GM19452 (cell line): ENCODE data around the gene TMEM129.

Experiments
- ATAC-seq: cut with Tn5 transposase; IDR thresholded peaks from one replicate; pipeline ENCODE4 v1.9.1; 2021; ENCODE audit not compliant: unreplicated experiment

Gene TMEM129

GRCh38 chr4:1721666-1722550 lies 785 bp upstream of the TMEM129 start:
- ATAC-seq: no peak

GRCh38 chr4:1720163-1720983 lies 750 bp downstream of the TMEM129 start:
- ATAC-seq: peak; percentile 4

- no peak for ATAC-seq
Observed at GRCh38 chr4:1718095-1718850, 2.9 kb downstream of the TMEM129 start.

DNA sequence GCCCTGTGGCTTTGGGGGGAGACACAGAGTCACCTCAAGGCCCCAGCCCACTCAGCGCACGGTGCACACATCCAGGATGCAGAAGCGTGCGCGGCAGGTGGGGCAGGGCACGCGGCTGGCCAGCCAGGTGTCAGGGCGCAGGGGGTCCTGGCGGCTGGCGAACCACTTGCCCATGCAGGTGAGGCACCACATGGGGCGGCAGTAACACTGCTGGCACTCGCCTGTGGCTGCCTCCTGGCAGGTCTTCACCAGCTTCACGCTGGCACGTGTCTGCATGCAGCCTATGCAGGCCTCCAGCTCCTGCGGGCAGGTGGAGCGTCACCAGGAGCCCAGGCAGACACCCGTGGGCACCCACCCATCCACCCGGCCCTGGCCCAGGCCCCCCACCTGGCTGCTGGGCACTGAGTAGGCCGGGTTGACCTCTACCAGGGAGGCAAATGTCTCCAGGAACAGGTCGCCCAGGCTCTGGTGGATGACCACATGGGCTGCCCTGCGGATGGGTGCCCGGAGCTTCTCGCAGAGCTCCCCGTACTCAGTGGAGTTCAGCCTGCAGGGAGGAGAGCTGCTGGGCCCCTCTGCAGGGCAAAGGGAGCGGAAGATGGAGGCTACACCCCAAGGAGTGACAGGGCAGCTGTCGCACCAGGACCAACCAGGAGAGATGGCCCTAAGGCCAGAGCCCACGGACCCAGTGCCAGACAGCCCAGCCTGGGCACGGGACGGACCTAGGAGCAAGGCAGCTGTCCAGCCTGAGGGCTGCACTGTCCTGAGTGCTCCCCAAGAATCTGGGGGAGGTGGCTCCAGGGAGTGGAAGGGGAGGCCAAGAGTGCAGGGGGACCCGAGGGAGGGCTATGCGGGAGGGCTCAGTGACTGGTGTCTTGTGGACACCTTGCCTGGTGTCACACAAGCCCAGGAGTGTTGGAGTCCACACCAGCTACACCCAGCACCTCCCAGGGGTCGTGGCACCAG lies 3.7 kb downstream of the TMEM129 start:
- ATAC-seq: no peak

DNA sequence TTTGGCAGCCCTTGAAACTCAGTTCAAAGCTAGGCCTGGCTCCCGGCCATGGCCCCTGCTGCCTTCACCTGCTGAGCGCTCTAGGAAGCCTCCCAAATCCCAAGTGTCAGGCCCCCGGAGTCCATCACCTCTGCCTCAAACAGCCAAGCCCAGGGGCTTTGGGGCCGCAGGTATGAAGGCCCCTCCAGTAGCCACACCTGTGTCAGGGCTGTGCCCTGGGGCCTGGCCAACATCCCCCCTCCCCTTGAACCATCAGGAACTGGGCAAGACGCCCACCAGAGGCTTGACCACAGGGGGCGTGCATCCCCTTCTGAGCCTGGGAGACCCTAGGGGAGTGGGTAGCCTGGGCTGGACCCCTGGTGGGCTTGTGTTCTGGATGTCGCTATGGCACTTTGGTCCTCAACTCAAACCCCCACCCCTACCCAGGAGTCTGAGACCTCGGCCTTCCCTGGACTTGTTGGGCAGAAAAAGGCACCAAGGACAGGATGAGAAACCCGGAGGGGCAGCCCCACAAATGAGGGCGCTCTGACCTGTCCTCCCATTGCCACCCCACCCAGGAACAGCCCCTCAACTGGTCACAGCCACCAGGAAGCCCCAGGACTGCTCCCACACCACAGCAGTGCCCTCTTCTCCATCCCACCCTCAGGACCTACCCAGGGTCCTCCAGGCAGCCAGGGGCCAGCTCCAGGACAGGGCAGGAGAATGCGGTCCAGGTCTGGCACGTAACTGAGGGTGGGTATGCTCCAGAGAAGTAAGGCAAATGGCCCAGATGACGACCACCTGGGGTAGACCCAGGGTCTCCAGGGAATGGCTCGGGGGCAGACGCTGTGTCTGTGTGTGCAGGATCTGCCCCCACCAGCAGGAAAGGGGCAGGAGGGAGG lies 4.8 kb downstream of the TMEM129 start:
- no peak for ATAC-seq

DNA sequence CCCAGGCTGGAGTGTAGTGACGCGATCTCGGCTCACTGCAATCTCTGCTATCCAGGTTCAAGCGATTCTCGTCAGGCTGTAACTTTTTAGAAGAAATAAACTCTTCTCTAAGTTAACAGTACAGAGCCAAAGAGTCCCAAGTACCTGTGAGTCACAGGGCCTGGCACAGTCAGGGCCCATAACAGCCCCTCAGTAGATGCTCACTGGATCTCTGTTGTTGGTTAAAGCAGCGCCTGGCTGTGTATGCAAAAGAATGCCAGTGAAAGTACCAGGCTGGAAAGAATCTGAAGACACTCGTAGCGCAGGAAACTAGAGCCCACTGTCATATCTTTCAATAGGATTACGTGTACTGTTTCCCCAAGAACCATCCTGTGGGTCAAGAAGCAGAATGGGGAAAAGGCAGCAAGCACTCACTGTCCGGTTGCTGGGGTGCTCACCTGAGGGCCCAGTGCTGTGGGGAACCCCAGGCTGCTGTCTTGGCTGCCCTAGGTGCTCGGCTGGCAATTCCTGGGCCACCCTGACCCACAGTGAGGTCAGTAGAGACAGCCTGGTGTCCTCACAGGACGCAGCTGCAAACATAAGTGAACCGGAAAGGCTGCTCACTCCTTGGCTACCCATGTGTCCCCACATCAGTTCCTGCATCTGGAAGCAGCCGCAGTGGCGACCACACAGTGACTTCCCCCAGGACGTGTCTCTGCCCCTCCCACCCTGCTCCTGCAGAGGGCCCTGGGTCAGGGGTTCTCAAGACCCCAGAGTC lies 5.9 kb downstream of the TMEM129 start:
- ATAC-seq: no peak

- no peak for ATAC-seq
Observed at GRCh38 chr4:1714303-1715001, 6.7 kb downstream of the TMEM129 start.

- no peak for ATAC-seq
Observed at GRCh38 chr4:1713003-1713851, 7.9 kb downstream of the TMEM129 start.

DNA sequence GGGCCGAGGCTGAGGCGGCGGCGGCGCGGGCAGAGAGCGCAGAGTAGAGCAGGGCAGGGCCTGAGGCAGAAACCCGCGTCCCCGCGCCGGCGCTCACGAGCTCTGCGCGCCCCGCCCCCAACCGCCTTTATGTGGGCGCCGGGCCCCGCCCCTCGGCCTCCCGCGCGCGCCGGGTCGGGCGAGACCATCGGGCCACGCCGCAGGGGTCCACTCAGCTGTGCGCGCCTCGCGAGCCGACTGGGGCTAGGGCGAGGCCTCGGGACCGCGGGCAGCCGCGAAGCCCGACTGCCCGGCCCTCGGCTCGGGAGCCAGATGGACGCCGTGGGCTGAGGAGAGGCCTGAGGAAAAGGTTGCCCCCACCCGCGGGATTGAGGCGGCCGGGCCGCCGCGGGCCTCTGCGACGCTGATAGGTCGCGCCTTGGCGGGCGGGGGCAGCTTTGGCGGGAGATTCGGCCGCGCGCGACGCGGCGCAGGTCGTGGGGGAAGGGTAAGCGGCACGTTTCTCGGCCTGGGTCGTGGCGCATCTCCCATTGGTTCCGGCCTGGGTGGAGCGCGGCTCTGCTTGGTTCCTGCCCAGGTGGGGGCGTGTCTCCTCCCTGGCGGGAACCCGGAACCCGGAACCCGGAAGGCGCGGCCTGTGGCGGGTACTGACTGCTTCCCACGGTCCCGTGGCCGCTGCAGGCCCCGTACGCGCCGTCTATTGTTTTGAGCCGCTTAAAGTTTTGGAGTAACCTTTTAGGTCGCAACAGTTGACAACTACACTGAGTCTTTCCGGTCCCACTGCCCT lies 8.7 kb downstream of the TMEM129 start, which contains the start of gene SLBP:
Gene SLBP, minus strand, starts transcription at position 104 of the 787 bp plus-strand sequence. CDS start 131 bp downstream, outside the sequence.
- peak; percentile 70 for ATAC-seq

- ATAC-seq: peak; percentile 9
Observed at GRCh38 chr4:1711571-1712215, 9.4 kb downstream of the TMEM129 start.

- no peak for ATAC-seq
Observed at GRCh38 chr4:1711055-1711570, 10.0 kb downstream of the TMEM129 start.

- no peak for ATAC-seq
Observed at GRCh38 chr4:1708581-1708980, 12.5 kb downstream of the TMEM129 start.

DNA sequence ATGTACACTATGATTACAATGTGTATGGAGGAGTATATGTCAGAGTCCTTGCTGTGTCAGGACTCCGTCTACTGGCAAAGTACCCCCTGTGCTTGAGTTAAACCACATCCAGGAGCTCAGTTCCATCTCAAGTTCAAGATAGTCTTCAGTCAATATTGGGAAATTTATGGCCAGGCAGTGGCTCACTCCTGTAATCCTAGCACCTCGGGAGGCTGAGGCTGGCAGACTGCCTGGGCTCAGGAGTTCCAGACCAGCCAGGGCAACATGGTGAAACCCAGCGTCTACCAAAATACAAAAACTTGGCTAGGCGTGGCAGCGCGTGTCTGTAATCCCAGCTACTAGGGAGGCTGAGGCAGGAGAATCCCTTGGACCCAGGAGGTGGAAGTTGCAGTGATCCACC lies 14.8 kb downstream of the TMEM129 start:
- no peak for ATAC-seq

DNA sequence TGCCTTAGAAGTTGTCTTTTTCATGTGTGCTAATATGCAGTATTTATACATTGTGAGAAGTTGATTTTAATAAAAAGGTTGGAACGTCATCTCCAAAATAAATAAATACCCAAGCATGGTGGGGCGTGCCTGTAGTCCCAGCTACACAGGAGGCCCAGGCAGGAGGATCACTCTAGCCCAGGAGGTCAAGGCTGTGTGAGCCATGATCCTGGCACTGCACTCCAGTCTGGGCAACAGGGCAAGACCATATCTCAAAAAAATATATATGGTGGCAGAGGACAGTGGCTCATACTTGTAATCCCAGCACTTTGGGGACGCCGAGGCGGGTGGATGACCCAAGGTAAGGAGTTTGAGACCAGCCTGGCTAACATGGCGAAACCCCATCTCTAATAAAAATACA lies 15.4 kb downstream of the TMEM129 start:
- ATAC-seq: no peak

GRCh38 chr4:1703867-1704266 lies 17.3 kb downstream of the TMEM129 start:
- ATAC-seq: no peak
